HepG2 (cell line): ENCODE results near the gene FEV. TPM values are rescaled to one million over a fixed set of nuclear protein-coding genes. Genes with fewer than 3 reads are reported as not detected.

Experiments
- CC2D1A ChIP-seq: sonication (generic); formaldehyde crosslinking; IDR thresholded peaks from 2 replicates; pipeline ENCODE4 v1.8.1; 2023; ENCODE audit warnings: mild to moderate bottlenecking, missing genetic modification reagents
- DRAP1 ChIP-seq: IDR thresholded peaks from 2 replicates; pipeline ENCODE4 v1.6.1; 2016; ENCODE audit warnings: missing genetic modification reagents, missing compliant biosample characterization
- ETV5 ChIP-seq: IDR thresholded peaks from 2 replicates; pipeline ENCODE4 v1.6.1; 2018; ENCODE audit warnings: missing biosample characterization, missing genetic modification reagents, inconsistent platforms, borderline replicate concordance
- FLYWCH1 ChIP-seq: sonication (generic); formaldehyde crosslinking; IDR thresholded peaks from 2 replicates; pipeline ENCODE4 v1.8.1; 2023; ENCODE audit warnings: mild to moderate bottlenecking, missing genetic modification reagents
- FOXK2 ChIP-seq: fragments of 450-650 bp; IDR thresholded peaks from 2 replicates; pipeline ENCODE4 v1.6.1; 2016
- GABPB1 ChIP-seq: IDR thresholded peaks from 2 replicates; pipeline ENCODE4 v1.6.1; 2016; ENCODE audit warnings: mild to moderate bottlenecking, missing genetic modification reagents, moderate library complexity, missing compliant biosample characterization
- MED8 ChIP-seq: sonication (generic); formaldehyde crosslinking; IDR thresholded peaks from 2 replicates; pipeline ENCODE4 v1.8.1; 2023; ENCODE audit warnings: mild to moderate bottlenecking, missing genetic modification reagents; ENCODE audit not compliant: insufficient replicate concordance
- PHF8 ChIP-seq: sonication (generic); formaldehyde crosslinking; IDR thresholded peaks from 2 replicates; pipeline ENCODE4 v1.5.0; 2020; ENCODE audit warnings: missing genetic modification reagents
- REL ChIP-seq: sonication (generic); formaldehyde crosslinking; conservative IDR thresholded peaks from 2 replicates; pipeline ENCODE4 v1.8.0; 2022; ENCODE audit warnings: mild to moderate bottlenecking, missing genetic modification reagents, moderate library complexity
- ZBTB1 ChIP-seq: sonication (generic); formaldehyde crosslinking; IDR thresholded peaks from 2 replicates; pipeline ENCODE4 v1.4.0; 2020; ENCODE audit warnings: missing genetic modification reagents, borderline replicate concordance
- ZFY ChIP-seq: sonication (generic); formaldehyde crosslinking; IDR thresholded peaks from 2 replicates; pipeline ENCODE4 v1.4.0; 2020; ENCODE audit warnings: missing genetic modification reagents
- ZNF280B ChIP-seq: sonication (generic); formaldehyde crosslinking; IDR thresholded peaks from 2 replicates; pipeline ENCODE4 v1.5.0; 2020; ENCODE audit warnings: missing genetic modification reagents, mild to moderate bottlenecking, borderline replicate concordance
- ZNF329 ChIP-seq: sonication (generic); formaldehyde crosslinking; IDR thresholded peaks from 2 replicates; pipeline ENCODE4 v1.9.0; 2021; ENCODE audit warnings: low read depth, mild to moderate bottlenecking, missing genetic modification reagents
- ZUFSP ChIP-seq: sonication (generic); formaldehyde crosslinking; IDR thresholded peaks from 2 replicates; pipeline ENCODE4 v1.9.0; 2021; ENCODE audit warnings: missing genetic modification reagents, mild to moderate bottlenecking, borderline replicate concordance
- polyA plus RNA-seq, 8 experiments: library from polyadenylated mRNA; depleted of rRNA in 3 of 8; stranded (reverse) in 7 of 8; unstranded in 1 of 8; fragments of >200 nt; fragmentation: Illumina TruSeq in 4 of 8; extraction: Trizol in 4 of 8; gene quantifications; 2 replicates each; pipeline versions ENCODE4 v1.2.1 to v1.2.3, GENCODE V29; 2011 to 2016; ENCODE audit warnings: low read depth in 4 of 8, missing spikeins in 1 of 8, mixed read lengths in 1 of 8; ENCODE audit not compliant: insufficient read depth in 1 of 8
- total RNA-seq, 5 experiments: library from RNA; depleted of rRNA; stranded (reverse); fragments of >200 nt; fragmentation: Illumina TruSeq; extraction: Trizol; gene quantifications; 2 replicates each; pipeline ENCODE4 v1.2.3, GENCODE V29; 2016; ENCODE audit warnings: low read depth in 1 of 5
- TF ChIP-seq, protein P1 (sequence below): sonication (generic); formaldehyde crosslinking; IDR thresholded peaks from 2 replicates; pipeline ENCODE4 v1.5.0; 2020; ENCODE audit warnings: missing genetic modification reagents
- TF ChIP-seq, protein P2 (sequence below): sonication (generic); formaldehyde crosslinking; IDR thresholded peaks from 2 replicates; pipeline ENCODE4 v1.8.0; 2022; ENCODE audit warnings: mild to moderate bottlenecking, missing genetic modification reagents; ENCODE audit not compliant: insufficient replicate concordance
- TF ChIP-seq, protein P3 (sequence below): sonication (generic); formaldehyde crosslinking; IDR thresholded peaks from 2 replicates; pipeline ENCODE4 v1.5.1; 2020; ENCODE audit warnings: mild to moderate bottlenecking, missing genetic modification reagents, moderate library complexity
- TF ChIP-seq, protein P4 (sequence below): sonication (generic); formaldehyde crosslinking; IDR thresholded peaks from 2 replicates; pipeline ENCODE4 v1.5.1; 2020; ENCODE audit warnings: missing genetic modification reagents, mild to moderate bottlenecking, borderline replicate concordance

The FEV gene
- total and polyA plus RNA-seq, 2 of the 13 experiments (the other 11 are each of a cell fraction or from before 2014, with no cell fraction given) = not detected

DNA sequence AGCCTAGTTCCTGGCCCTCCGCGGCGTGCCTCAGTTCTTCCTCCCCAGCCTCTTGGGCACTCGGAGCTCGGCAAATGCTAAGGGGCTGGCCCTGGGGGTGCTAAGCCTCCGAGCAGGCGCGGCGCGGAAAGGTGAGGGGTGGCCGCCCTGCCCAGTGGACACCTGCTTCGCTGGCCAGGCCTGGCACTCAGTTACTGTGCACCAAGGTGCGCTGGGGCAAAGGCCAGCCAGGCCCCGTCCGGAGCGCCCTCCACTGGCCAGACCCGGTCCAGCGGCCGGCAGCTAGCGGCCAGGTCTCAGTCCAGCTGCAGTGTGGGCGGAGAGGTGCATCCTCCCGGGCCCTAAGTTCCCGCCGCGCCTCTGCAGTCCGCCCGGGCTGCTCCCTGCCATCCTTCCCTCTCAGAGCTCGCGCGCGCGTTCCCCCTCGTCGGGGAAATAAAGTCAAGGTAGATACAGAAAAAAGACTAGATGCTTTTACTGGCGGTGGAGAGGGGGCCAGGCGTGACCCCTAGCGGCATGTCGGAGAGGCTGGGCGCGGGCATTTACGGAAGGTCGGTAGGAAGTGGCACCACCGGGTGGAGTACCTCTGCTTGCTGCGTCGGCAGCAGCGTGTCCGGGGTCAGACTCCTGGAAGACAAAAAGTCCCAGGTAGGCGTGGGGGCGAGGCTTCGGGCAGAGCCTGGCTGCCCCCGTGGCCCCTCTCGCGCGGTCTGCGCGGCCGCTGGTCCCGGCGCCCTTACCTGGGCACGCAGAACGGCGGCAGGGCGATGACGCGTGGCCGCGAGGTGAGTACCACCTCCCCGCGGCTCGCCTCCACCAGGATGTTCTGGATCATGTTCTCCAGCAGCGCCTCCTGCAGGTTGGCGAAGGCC, 17.6 kb upstream of the FEV start (continued):
- peak; percentile 15 for TF ChIP-seq ZFY (CRISPR knock-in tag)
- TF ChIP-seq ETV5 (CRISPR knock-in tag) = no peak
- no peak for TF ChIP-seq FOXK2
- no peak for TF ChIP-seq DRAP1 (CRISPR knock-in tag)
- TF ChIP-seq, protein P1, sequence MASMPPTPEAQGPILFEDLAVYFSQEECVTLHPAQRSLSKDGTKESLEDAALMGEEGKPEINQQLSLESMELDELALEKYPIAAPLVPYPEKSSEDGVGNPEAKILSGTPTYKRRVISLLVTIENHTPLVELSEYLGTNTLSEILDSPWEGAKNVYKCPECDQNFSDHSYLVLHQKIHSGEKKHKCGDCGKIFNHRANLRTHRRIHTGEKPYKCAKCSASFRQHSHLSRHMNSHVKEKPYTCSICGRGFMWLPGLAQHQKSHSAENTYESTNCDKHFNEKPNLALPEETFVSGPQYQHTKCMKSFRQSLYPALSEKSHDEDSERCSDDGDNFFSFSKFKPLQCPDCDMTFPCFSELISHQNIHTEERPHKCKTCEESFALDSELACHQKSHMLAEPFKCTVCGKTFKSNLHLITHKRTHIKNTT (CRISPR knock-in tag) = 0 out of 2 replicates have a peak, but pooled peaks have one; percentile 75
- TF ChIP-seq FLYWCH1 (CRISPR knock-in tag) = no peak
- TF ChIP-seq GABPB1 = peak; percentile 24; the same call in 1 of the 2 replicates
- TF ChIP-seq ZNF280B (CRISPR knock-in tag) = no peak
- TF ChIP-seq, protein P2, sequence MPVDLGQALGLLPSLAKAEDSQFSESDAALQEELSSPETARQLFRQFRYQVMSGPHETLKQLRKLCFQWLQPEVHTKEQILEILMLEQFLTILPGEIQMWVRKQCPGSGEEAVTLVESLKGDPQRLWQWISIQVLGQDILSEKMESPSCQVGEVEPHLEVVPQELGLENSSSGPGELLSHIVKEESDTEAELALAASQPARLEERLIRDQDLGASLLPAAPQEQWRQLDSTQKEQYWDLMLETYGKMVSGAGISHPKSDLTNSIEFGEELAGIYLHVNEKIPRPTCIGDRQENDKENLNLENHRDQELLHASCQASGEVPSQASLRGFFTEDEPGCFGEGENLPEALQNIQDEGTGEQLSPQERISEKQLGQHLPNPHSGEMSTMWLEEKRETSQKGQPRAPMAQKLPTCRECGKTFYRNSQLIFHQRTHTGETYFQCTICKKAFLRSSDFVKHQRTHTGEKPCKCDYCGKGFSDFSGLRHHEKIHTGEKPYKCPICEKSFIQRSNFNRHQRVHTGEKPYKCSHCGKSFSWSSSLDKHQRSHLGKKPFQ (CRISPR knock-in tag) = peak; percentile 63
- TF ChIP-seq MED8 = no peak
- TF ChIP-seq, protein P3, sequence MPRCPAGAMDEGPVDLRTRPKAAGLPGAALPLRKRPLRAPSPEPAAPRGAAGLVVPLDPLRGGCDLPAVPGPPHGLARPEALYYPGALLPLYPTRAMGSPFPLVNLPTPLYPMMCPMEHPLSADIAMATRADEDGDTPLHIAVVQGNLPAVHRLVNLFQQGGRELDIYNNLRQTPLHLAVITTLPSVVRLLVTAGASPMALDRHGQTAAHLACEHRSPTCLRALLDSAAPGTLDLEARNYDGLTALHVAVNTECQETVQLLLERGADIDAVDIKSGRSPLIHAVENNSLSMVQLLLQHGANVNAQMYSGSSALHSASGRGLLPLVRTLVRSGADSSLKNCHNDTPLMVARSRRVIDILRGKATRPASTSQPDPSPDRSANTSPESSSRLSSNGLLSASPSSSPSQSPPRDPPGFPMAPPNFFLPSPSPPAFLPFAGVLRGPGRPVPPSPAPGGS (CRISPR knock-in tag) = no peak; the same call in 1 of the 2 replicates
- TF ChIP-seq CC2D1A (CRISPR knock-in tag) = no peak
- no peak for TF ChIP-seq ZUFSP (CRISPR knock-in tag)
- TF ChIP-seq ZNF329 (CRISPR knock-in tag) = peak; percentile 44; the same call in 1 of the 2 replicates
- no peak for TF ChIP-seq REL (CRISPR knock-in tag)
- TF ChIP-seq PHF8 = no peak
- no peak for TF ChIP-seq ZBTB1 (CRISPR knock-in tag)
- TF ChIP-seq, protein P4, sequence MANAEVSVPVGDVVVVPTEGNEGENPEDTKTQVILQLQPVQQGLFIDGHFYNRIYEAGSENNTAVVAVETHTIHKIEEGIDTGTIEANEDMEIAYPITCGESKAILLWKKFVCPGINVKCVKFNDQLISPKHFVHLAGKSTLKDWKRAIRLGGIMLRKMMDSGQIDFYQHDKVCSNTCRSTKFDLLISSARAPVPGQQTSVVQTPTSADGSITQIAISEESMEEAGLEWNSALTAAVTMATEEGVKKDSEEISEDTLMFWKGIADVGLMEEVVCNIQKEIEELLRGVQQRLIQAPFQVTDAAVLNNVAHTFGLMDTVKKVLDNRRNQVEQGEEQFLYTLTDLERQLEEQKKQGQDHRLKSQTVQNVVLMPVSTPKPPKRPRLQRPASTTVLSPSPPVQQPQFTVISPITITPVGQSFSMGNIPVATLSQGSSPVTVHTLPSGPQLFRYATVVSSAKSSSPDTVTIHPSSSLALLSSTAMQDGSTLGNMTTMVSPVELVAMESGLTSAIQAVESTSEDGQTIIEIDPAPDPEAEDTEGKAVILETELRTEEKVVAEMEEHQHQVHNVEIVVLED (CRISPR knock-in tag) = no peak
